H1 (cell line): Measurements from ENCODE around the gene LIPG. TPM values are rescaled to one million over a fixed set of nuclear protein-coding genes. Genes with fewer than 3 reads are reported as not detected.

Experiments used
- ASH2L ChIP-seq: fragments of 200-600, 300-600 bp; sonication (generic); IDR thresholded peaks from one replicate; pipeline ENCODE4 v1.7.1; 2017; ENCODE audit warnings: low read length
- CTBP2 ChIP-seq: IDR thresholded peaks from 2 replicates; pipeline ENCODE4 v1.7.0; 2011; ENCODE audit warnings: borderline replicate concordance, mild to moderate bottlenecking, moderate library complexity, mixed read lengths, low read length; ENCODE audit not compliant: insufficient read depth, insufficient read length
- RBBP5 ChIP-seq: IDR thresholded peaks from 2 replicates; pipeline ENCODE4 v1.7.1; 2012; ENCODE audit warnings: low read depth, mild to moderate bottlenecking, inconsistent platforms, low read length, moderate library complexity, borderline replicate concordance
- polyA plus RNA-seq, 7 experiments: library from polyadenylated mRNA; depleted of rRNA in 3 of 7; stranded (reverse) in 5 of 7; unstranded in 2 of 7; fragments of >200 nt in 5 of 7; fragments of 200-250 nt in 2 of 7; gene quantifications; 1 replicate in 5 of 7; 2 replicates in 1 of 7; 4 replicates in 1 of 7; pipeline versions ENCODE4 v1.2.1 to v1.2.3, GENCODE V29; 2011 to 2013; ENCODE audit warnings: missing spikeins in 2 of 7, mixed read lengths in 2 of 7
- total RNA-seq: library from RNA; stranded (reverse); fragmentation: NEBNext Ultra II Directional; extraction: Animal tissue kit (Norgen Biotek cat#: 25700); gene quantifications from 2 replicates; pipeline ENCODE4 v1.2.1, GENCODE V29; 2021
- TF ChIP-seq, protein P1 (sequence below): fragments of 300-600 bp; sonication (generic); IDR thresholded peaks from 2 replicates; pipeline ENCODE4 v1.7.1; 2012; ENCODE audit warnings: low read length, moderate library complexity, mild to moderate bottlenecking, inconsistent platforms; ENCODE audit not compliant: insufficient replicate concordance
- TF ChIP-seq, protein P2 (sequence below), 3 experiments: IDR thresholded peaks; 1 replicate in 2 of 3; 2 replicates in 1 of 3; pipeline versions ENCODE4 v1.5.1 to v1.6.1; 2011; ENCODE audit warnings: low read length in 3 of 3, mild to moderate bottlenecking in 3 of 3, inconsistent platforms in 2 of 3, low read depth in 1 of 3, moderate library complexity in 1 of 3; ENCODE audit not compliant: insufficient read depth in 1 of 3; ENCODE audit errors: control extremely low read depth in 1 of 3

Gene LIPG
- total and polyA plus RNA-seq, 2 of the 8 experiments (the other 6 are each of a cell fraction or from before 2014, with no cell fraction given): 9.2 to 9.8 TPM

DNA sequence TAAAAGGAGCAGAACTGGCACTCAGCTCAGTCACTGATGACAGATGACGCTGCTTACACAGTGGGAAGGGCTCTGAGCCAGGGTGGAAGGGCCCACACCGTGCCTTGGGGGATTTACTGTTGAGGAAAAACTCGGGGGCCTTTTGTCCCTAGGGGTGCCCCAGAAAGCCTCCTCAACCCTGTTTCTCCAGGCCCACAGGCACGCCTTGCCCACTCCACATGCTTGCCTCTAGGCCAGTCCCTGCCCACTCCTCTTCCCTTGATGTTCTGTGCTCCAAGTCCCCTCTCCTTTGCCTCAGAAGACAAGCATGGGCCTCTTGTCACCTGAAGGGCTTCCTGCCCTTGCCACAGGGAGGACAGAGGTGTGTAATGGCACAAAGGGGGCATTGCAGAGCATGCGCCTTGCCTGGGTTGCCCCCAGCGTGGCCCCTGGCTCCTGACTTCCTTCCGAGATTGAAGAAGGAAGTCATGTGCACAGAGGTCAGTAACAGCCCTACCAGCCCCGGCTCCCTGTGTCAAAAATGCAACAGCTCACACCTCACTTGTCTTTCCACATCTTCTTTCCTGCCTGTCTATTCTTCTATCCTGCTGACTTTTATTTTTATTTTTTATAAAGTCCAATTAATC lies 65.1 kb downstream of the LIPG start (continued):
- TF ChIP-seq, protein P1, sequence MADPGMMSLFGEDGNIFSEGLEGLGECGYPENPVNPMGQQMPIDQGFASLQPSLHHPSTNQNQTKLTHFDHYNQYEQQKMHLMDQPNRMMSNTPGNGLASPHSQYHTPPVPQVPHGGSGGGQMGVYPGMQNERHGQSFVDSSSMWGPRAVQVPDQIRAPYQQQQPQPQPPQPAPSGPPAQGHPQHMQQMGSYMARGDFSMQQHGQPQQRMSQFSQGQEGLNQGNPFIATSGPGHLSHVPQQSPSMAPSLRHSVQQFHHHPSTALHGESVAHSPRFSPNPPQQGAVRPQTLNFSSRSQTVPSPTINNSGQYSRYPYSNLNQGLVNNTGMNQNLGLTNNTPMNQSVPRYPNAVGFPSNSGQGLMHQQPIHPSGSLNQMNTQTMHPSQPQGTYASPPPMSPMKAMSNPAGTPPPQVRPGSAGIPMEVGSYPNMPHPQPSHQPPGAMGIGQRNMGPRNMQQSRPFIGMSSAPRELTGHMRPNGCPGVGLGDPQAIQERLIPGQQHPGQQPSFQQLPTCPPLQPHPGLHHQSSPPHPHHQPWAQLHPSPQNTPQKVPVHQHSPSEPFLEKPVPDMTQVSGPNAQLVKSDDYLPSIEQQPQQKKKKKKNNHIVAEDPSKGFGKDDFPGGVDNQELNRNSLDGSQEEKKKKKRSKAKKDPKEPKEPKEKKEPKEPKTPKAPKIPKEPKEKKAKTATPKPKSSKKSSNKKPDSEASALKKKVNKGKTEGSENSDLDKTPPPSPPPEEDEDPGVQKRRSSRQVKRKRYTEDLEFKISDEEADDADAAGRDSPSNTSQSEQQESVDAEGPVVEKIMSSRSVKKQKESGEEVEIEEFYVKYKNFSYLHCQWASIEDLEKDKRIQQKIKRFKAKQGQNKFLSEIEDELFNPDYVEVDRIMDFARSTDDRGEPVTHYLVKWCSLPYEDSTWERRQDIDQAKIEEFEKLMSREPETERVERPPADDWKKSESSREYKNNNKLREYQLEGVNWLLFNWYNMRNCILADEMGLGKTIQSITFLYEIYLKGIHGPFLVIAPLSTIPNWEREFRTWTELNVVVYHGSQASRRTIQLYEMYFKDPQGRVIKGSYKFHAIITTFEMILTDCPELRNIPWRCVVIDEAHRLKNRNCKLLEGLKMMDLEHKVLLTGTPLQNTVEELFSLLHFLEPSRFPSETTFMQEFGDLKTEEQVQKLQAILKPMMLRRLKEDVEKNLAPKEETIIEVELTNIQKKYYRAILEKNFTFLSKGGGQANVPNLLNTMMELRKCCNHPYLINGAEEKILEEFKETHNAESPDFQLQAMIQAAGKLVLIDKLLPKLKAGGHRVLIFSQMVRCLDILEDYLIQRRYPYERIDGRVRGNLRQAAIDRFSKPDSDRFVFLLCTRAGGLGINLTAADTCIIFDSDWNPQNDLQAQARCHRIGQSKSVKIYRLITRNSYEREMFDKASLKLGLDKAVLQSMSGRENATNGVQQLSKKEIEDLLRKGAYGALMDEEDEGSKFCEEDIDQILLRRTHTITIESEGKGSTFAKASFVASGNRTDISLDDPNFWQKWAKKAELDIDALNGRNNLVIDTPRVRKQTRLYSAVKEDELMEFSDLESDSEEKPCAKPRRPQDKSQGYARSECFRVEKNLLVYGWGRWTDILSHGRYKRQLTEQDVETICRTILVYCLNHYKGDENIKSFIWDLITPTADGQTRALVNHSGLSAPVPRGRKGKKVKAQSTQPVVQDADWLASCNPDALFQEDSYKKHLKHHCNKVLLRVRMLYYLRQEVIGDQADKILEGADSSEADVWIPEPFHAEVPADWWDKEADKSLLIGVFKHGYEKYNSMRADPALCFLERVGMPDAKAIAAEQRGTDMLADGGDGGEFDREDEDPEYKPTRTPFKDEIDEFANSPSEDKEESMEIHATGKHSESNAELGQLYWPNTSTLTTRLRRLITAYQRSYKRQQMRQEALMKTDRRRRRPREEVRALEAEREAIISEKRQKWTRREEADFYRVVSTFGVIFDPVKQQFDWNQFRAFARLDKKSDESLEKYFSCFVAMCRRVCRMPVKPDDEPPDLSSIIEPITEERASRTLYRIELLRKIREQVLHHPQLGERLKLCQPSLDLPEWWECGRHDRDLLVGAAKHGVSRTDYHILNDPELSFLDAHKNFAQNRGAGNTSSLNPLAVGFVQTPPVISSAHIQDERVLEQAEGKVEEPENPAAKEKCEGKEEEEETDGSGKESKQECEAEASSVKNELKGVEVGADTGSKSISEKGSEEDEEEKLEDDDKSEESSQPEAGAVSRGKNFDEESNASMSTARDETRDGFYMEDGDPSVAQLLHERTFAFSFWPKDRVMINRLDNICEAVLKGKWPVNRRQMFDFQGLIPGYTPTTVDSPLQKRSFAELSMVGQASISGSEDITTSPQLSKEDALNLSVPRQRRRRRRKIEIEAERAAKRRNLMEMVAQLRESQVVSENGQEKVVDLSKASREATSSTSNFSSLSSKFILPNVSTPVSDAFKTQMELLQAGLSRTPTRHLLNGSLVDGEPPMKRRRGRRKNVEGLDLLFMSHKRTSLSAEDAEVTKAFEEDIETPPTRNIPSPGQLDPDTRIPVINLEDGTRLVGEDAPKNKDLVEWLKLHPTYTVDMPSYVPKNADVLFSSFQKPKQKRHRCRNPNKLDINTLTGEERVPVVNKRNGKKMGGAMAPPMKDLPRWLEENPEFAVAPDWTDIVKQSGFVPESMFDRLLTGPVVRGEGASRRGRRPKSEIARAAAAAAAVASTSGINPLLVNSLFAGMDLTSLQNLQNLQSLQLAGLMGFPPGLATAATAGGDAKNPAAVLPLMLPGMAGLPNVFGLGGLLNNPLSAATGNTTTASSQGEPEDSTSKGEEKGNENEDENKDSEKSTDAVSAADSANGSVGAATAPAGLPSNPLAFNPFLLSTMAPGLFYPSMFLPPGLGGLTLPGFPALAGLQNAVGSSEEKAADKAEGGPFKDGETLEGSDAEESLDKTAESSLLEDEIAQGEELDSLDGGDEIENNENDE: no peak
- TF ChIP-seq, protein P2, sequence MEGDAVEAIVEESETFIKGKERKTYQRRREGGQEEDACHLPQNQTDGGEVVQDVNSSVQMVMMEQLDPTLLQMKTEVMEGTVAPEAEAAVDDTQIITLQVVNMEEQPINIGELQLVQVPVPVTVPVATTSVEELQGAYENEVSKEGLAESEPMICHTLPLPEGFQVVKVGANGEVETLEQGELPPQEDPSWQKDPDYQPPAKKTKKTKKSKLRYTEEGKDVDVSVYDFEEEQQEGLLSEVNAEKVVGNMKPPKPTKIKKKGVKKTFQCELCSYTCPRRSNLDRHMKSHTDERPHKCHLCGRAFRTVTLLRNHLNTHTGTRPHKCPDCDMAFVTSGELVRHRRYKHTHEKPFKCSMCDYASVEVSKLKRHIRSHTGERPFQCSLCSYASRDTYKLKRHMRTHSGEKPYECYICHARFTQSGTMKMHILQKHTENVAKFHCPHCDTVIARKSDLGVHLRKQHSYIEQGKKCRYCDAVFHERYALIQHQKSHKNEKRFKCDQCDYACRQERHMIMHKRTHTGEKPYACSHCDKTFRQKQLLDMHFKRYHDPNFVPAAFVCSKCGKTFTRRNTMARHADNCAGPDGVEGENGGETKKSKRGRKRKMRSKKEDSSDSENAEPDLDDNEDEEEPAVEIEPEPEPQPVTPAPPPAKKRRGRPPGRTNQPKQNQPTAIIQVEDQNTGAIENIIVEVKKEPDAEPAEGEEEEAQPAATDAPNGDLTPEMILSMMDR (IDR thresholded peaks at IDR 0.05; ENCODE audit: control extremely low read depth in 1 of 3, insufficient read depth in 1 of 3, low read depth in 1 of 3, low read length in 3 of 3): no peak
- TF ChIP-seq RBBP5 (no peak), CTBP2 (no peak), ASH2L (no peak)
